GM13976 (cell line): ENCODE data around the gene PTPRR.

Experiments
- DNase-seq: peaks from one replicate; pipeline ENCODE4 v3.0.0; 2012; ENCODE audit warnings: low spot score
- CTCF ChIP-seq: IDR thresholded peaks from 2 replicates; pipeline ENCODE4 v1.5.1; 2012; ENCODE audit warnings: borderline replicate concordance, mild to moderate bottlenecking; ENCODE audit not compliant: insufficient read depth; ENCODE audit errors: extremely low read depth, missing control alignments, control extremely low read depth
- in situ Hi-C: fragments of 300-500 bp; cut with MboI; formaldehyde crosslinking; loops from one replicate; pipeline ENCODE4 v1.12.0; 2022; ENCODE audit warnings: low sequenced_read_pairs, mixed read lengths, inconsistent platforms; ENCODE audit not compliant: unreplicated experiment

PTPRR gene

GRCh38 chr12:70828351-70828750 is 92.2 kb downstream of the PTPRR start:
- in situ Hi-C loops: no loop called here
- no peak for TF ChIP-seq CTCF
- no peak for DNase-seq

GRCh38 chr12:70826156-70826555 is 94.4 kb downstream of the PTPRR start:
- in situ Hi-C loops: no loop called here
- TF ChIP-seq CTCF: no peak
- DNase-seq: no peak

DNA sequence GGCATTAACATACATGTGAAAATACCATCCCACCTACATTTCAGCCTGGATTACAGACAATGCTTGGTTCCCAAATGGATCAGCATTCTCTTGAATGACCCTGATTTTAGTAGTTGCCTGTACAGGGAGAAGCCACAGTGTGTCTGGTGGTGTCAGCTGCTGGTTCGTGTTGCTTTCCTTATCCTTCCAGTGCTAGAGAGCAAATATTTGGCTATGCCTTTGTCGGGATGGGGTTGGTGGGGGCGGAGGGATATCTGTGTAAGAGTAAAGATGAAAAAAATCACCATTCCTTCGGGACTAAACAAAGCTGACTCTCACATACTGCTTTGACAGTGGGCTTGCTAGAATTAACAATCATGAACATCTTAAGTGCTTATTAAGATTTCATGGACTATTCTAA is 96.0 kb downstream of the PTPRR start:
- in situ Hi-C loops: no loop called here
- no peak for DNase-seq
- TF ChIP-seq CTCF: no peak

DNA sequence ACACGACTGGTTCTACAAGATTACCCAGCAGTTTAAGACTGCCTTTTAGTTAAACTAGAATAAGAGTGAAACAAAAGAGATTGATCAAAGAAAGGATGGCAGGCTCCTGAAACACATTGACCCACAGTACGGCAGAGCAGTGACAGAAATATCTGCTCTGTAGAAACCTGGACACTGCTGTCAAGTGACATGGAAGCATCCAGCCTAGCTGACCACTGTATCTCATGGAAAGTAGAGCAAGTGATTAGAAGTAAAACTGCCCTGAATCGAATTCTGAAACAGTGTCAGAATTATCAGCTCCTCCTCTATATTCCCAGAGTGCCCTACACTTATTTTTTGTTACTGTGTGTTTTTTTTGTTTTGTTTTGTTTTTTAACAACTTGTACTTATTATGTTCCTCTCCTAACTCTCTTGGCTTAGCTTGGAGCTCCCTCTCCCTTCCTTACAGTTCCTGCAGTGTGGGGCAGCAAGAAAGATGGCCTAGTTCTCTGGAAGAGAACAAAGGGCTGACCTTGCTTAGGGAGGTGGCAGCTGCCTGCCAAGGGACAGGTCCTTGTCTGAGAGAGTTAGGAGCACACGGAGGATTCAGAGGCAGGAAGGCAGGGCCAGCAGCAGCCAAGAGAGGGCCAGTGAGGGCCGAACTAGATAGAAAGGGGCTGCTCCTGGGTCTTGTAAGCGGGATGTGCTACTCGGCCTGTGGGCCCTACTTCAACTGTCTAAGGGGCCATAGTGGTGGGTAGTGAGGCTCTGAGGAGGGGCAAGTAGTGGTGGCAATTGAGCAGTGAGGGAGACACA is 97.2 kb downstream of the PTPRR start:
- TF ChIP-seq CTCF: no peak
- no peak for DNase-seq
- in situ Hi-C loops: no loop called here

DNA sequence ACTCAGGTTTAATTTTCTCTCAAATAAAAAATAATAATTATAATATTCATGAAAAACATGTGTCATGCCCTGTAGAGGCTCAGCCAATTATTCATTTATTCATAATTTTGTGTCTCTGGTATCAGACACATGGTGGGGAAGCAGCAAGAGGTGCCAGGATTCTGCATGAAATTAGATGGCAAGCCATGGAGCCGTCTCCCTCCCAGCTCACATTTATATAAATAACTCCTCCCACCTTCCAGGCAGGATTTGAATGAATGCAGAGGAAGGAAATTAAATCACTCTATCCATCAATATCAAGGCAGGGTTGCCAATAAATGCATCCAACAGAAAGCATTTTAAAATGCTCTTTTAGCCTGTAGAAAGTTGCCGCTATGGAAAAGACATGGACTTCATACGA is 98.1 kb downstream of the PTPRR start:
- TF ChIP-seq CTCF: no peak
- in situ Hi-C loops: no loop called here
- DNase-seq: no peak

DNA sequence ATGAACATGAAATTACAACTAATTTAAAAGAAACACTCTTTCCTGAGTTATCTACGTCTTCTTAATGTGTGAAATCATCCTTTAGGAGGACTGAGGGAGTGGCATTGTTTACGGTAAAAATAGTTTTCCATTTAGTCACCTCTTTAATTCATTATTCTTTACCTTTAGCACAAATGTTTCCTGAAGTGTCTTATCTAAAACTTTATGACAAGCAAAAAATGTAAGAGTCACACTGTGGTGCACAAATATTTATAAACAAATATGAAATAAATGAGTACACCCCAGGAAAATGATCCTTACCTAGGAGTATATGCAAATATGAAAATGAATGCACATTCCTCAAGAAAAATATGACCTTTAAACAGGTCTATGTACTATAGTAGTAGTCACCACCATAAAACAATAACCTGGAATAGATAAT is 104.6 kb downstream of the PTPRR start:
- DNase-seq: no peak
- no peak for TF ChIP-seq CTCF

More for the DNA sequence above, 104.6 kb downstream of the PTPRR start:
- in situ Hi-C loops: no loop called here
